Thyroid gland (tissue), 4 donors: ENCODE results near the gene SCEL. TPM values are rescaled to one million over a fixed set of nuclear protein-coding genes. Genes with fewer than 3 reads are reported as not detected.
A peak's percentile ranks its signal among the peaks of the same experiment; 100 is the strongest.

Experiments used
- DNase-seq, 2 donors: peaks; one replicate each; pipeline ENCODE4 v3.0.0-alpha.2; 2019
- H3K27ac ChIP-seq, 3 donors: fragments of 200-600 bp; sonication (generic); 1 replicate in 2 of 3; 2 replicates in 1 of 3; pipeline ENCODE4 v1.5.1; 2016 to 2019; ENCODE audit warnings: mild to moderate bottlenecking in 1 of 3, moderate library complexity in 1 of 3
- H3K27me3 ChIP-seq: fragments of 200-600 bp; sonication (generic); one replicate; pipeline ENCODE4 v1.5.1; 2019
- H3K36me3 ChIP-seq, 2 donors: fragments of 200-600 bp; sonication (generic); one replicate each; pipeline ENCODE4 v1.5.1; 2016 to 2019
- H3K4me1 ChIP-seq, 2 donors: fragments of 200-600 bp; sonication (generic); one replicate each; pipeline ENCODE4 v1.5.1; 2017 to 2019
- H3K4me3 ChIP-seq, 3 donors: fragments of 200-600 bp; sonication (generic); replicated peaks in 1 of 3; 1 replicate in 2 of 3; 2 replicates in 1 of 3; pipeline ENCODE4 v1.5.1; 2016; ENCODE audit warnings: mild to moderate bottlenecking in 1 of 3
- H3K9me3 ChIP-seq: fragments of 200-600 bp; sonication (generic); one replicate; pipeline ENCODE4 v1.5.1; 2017
- POLR2A ChIP-seq, 2 donors: fragments of 450-650 bp; IDR thresholded peaks; one replicate each; pipeline ENCODE4 v1.6.1; 2017; ENCODE audit warnings: antibody characterized with exemption in 2 of 2, mild to moderate bottlenecking in 2 of 2, moderate library complexity in 1 of 2
- WGBS, 2 donors: methylation state at CpG; one replicate each; pipeline ENCODE4 v1.1.5; 2017; 5-methylcytosine and 5-hydroxymethylcytosine counted together
- intact Hi-C: fragments of 100-400 bp; cut with DNase I; formaldehyde crosslinking; loops from one replicate; pipeline ENCODE4 v1.15.1; 2023
- total RNA-seq, 4 donors: library from RNA; depleted of rRNA; stranded (reverse); fragments of >200 nt; gene quantifications; one replicate each; pipeline ENCODE4 v1.2.3, GENCODE V29; 2016
- TF ChIP-seq, protein P1 (sequence below), 6 experiments: fragments of 200-600 bp in 3 of 6; fragments of 450-650 bp in 3 of 6; sonication (generic) in 3 of 6; IDR thresholded peaks; one replicate each; pipeline ENCODE4 v1.5.1; 2016 to 2019; ENCODE audit warnings: antibody characterized with exemption in 6 of 6, mild to moderate bottlenecking in 2 of 6, inconsistent platforms in 1 of 6, moderate library complexity in 1 of 6

Gene SCEL
- total RNA-seq, 4 donors from 2014 or later: 0.79 to 3.4 (median 2.0) TPM

DNA sequence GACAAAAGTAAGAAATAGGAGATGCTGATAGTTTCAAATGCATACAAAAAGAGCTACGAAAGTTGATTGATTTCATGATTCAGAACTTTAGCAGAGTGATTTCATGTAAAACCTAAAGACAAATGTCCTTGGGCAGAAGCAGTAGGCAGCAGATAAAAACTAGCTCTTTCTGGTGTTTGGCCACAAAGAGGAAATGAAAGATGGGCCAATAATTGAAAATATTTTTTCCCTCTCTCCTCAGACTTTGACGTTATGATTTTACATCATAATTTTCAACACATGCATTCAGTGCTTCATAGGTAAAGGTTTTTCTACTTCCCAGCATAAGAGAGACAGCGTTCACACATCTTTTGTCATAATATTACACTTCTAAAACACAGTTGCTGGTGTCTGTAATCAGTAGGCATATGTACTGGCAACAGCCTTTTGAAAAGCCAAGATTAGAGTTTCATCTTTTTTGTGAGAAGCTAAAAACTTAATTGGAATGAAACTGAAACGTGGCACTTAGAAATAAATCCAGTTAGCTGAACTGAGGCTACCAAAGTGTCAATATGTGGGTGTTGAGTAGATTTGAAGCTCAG is 9.3 kb downstream of the SCEL start:
- TF ChIP-seq, protein P1, sequence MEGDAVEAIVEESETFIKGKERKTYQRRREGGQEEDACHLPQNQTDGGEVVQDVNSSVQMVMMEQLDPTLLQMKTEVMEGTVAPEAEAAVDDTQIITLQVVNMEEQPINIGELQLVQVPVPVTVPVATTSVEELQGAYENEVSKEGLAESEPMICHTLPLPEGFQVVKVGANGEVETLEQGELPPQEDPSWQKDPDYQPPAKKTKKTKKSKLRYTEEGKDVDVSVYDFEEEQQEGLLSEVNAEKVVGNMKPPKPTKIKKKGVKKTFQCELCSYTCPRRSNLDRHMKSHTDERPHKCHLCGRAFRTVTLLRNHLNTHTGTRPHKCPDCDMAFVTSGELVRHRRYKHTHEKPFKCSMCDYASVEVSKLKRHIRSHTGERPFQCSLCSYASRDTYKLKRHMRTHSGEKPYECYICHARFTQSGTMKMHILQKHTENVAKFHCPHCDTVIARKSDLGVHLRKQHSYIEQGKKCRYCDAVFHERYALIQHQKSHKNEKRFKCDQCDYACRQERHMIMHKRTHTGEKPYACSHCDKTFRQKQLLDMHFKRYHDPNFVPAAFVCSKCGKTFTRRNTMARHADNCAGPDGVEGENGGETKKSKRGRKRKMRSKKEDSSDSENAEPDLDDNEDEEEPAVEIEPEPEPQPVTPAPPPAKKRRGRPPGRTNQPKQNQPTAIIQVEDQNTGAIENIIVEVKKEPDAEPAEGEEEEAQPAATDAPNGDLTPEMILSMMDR (IDR thresholded peaks at IDR 0.05): no peak
- TF ChIP-seq POLR2A (IDR thresholded peaks at IDR 0.05): no peak
- intact Hi-C loops: no loop called here
- H3K9me3 ChIP-seq: no peaks in the 10 kb centered on the region
- H3K36me3 ChIP-seq: no peaks in the 10 kb centered on the region
- H3K27me3 ChIP-seq: no peaks in the 10 kb centered on the region
- no peak for DNase-seq
- 65 to 71% methylated on average over 4 of the region's 4 CpGs for WGBS, 2 donors
- peak overlapping the region; percentile 22 to 63 (median 53) for H3K27ac ChIP-seq
- peaks cover 16 to 21% of the 10 kb centered on the region in 2 donors for H3K4me1 ChIP-seq
- no peak overlapping the region for H3K4me3 ChIP-seq

DNA sequence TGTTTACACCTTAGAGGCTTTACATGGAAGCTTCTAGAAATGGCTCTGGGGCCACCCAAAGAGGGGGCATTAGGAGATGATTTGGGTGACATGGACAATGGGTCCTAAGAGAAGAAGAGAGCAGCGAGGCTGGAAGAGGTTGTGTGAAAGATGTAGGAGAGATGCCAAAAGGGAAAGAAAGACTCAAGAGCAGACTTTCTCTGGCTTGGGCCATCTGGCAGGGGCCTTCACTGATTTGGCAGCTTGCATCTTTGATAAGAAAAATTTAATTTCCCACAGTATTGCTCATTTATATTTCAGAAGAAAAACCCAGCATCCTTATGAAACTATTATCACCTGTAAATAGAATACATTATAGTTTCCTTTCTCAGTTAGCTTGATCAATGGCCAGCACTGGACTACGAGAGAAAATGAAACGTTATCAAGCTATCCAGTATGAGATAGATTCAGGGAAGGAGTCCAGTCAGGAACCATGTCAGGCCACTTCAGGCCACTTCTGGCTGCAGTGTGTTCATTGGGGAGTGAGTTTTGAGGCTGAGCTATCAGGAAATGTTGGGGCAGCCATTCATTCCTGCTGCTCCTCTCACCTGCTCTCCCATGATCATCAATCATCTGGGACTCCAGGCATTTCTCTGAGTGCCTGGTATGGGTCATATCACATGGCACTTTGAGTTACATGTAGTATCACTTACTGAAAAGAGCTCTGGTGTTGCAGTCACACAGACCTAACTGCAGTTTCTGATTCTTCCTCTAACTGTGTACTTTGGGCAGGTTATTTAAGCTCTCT is 10.3 kb downstream of the SCEL start:
- peak; percentile 55 to 60 for DNase-seq
- 31 to 37% methylated on average over 3 of the region's 3 CpGs for WGBS, 2 donors

DNA sequence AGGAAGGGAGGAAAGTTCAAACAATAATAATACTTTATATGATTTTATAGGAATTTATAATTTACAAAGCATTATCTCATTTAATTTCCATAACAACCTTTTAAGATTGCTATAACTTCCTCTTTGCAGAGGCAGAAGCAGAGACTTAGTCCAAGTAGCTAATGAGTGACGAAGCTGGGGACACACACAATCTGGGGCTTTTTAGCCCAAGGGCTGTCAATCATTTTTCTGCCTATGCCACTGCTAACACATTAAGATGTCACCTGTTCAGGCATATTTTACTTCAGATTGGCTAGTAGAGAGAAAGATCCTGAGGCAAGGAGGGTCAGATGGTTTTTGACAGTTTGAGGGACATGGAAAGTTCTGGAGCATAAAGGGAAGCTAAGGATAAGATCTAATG is 12.6 kb downstream of the SCEL start:
- Histone ChIP-seq H3K27me3 (no peaks in the 10 kb centered on the region), H3K9me3 (no peaks in the 10 kb centered on the region), H3K36me3 (no peaks in the 10 kb centered on the region), H3K27ac (no peak overlapping the region), H3K4me3 (no peak overlapping the region), H3K4me1 (peaks cover 16 to 28% of the 10 kb centered on the region in 2 donors)
- TF ChIP-seq, protein P1 (IDR thresholded peaks at IDR 0.05): no peak
- no peak for TF ChIP-seq POLR2A (IDR thresholded peaks at IDR 0.05)
- WGBS, 2 donors: 94 to 100% methylated on average over 1 of the region's 1 CpG
- no peak for DNase-seq
- intact Hi-C loops: no loop called here

More for the DNA sequence above, 10.3 kb downstream of the SCEL start:
- Histone ChIP-seq H3K27me3 (no peaks in the 10 kb centered on the region), H3K27ac (peak overlapping the region; percentile 22 to 59 (median 53)), H3K4me3 (no peak overlapping the region), H3K36me3 (no peaks in the 10 kb centered on the region), H3K9me3 (no peaks in the 10 kb centered on the region), H3K4me1 (peaks cover 16 to 21% of the 10 kb centered on the region in 2 donors)
- no peak for TF ChIP-seq POLR2A (IDR thresholded peaks at IDR 0.05)
- TF ChIP-seq, protein P1 (IDR thresholded peaks at IDR 0.05): no peak
- intact Hi-C loops: no loop called here

DNA sequence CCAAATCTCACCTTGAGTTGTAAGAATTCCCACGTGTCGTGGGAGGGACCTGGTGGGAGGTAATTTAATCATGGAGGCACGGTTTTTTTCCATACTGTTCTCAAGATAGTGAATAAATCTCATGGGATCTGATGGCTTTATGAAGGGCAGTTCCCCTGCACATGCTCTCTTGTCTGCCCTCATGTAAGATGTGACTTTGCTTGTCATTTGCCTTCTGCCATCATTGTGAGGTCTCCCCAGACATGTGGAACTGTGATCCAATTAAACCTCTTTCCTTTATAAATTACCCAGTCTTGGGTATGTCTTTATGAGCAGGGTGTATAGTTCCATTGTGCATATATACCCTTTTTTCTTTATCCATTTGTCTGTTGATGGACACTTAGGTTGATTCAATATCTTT is 13.1 kb downstream of the SCEL start:
- Histone ChIP-seq H3K4me1 (peaks cover 21 to 33% of the 10 kb centered on the region in 2 donors), H3K9me3 (no peaks in the 10 kb centered on the region), H3K27ac (no peak overlapping the region), H3K4me3 (no peak overlapping the region), H3K36me3 (no peaks in the 10 kb centered on the region), H3K27me3 (no peaks in the 10 kb centered on the region)
- WGBS, 2 donors: 88 to 91% methylated on average over 3 of the region's 3 CpGs
- intact Hi-C loops: no loop called here
- no peak for DNase-seq
- TF ChIP-seq, protein P1 (IDR thresholded peaks at IDR 0.05): no peak
- TF ChIP-seq POLR2A (IDR thresholded peaks at IDR 0.05): no peak

DNA sequence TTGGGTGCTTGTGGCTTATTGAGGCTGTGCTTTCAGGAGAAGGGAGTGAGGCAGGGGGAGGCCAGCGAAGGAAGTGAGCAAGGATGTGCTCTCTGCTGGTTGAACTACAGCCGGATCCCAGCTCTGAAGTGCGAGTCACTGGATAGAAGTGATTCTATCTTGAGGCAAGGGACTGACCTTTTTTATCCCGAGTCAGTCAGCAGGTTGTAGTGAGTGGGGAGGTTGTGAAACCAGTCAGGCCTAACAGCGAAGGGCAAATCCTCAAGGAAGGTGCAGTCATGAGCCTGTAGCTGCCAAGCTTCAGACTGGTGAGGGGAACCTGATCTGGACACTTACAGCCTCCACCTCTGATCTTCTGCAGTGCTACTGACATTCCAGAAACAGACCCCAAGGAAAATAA is 18.6 kb downstream of the SCEL start:
- WGBS, 2 donors: 40 to 42% methylated on average over 5 of the region's 5 CpGs
- peak overlapping the region; percentile 69 to 90 (median 72) for H3K27ac ChIP-seq

More for the DNA sequence above, 18.6 kb downstream of the SCEL start:
- TF ChIP-seq POLR2A (IDR thresholded peaks at IDR 0.05): no peak
- TF ChIP-seq, protein P1 (IDR thresholded peaks at IDR 0.05): no peak
- Histone ChIP-seq H3K36me3 (no peaks in the 10 kb centered on the region), H3K4me1 (peaks cover 43 to 49% of the 10 kb centered on the region in 2 donors), H3K4me3 (no peak overlapping the region), H3K9me3 (no peaks in the 10 kb centered on the region), H3K27me3 (no peaks in the 10 kb centered on the region)
- intact Hi-C loops: no loop called here
- DNase-seq: peak; percentile 77 to 83
